Measurements from ENCODE around the gene TUBB2B. TPM values are rescaled to one million over a fixed set of nuclear protein-coding genes. Genes with fewer than 3 reads are reported as not detected.

Gene TUBB2B
- total RNA-seq, 2 donors from 2014 or later = 2.2 to 2.4 TPM

GRCh38 chr6:3214898-3215297 is 12.6 kb downstream of the TUBB2B start:
- no peak for DNase-seq (ENCODE audit: low spot score)
- no peak for TF ChIP-seq CTCF (IDR thresholded peaks at IDR 0.05)
- no peaks in the 10 kb centered on the region for H3K36me3 ChIP-seq
- no peak overlapping the region for H3K4me3 ChIP-seq
- no peaks in the 10 kb centered on the region for H3K4me1 ChIP-seq
- no peaks in the 10 kb centered on the region for H3K27me3 ChIP-seq
- no peaks in the 10 kb centered on the region for H3K9me3 ChIP-seq
- H3K27ac ChIP-seq = no peak overlapping the region

GRCh38 chr6:3213334-3213695 is 14.1 kb downstream of the TUBB2B start:
- H3K4me1 ChIP-seq = peaks cover 0 to 5% of the 10 kb centered on the region in 2 donors

GRCh38 chr6:3212261-3212660 is 15.2 kb downstream of the TUBB2B start:
- DNase-seq (ENCODE audit: low spot score) = no peak
- Histone ChIP-seq H3K4me3 (no peak overlapping the region), H3K9me3 (no peaks in the 10 kb centered on the region), H3K4me1 (peaks cover 0 to 5% of the 10 kb centered on the region in 2 donors), H3K27me3 (no peaks in the 10 kb centered on the region), H3K27ac (no peak overlapping the region), H3K36me3 (no peaks in the 10 kb centered on the region)
- TF ChIP-seq CTCF (IDR thresholded peaks at IDR 0.05) = no peak

More at GRCh38 chr6:3213334-3213695, 14.1 kb downstream of the TUBB2B start:
- H3K36me3 ChIP-seq = no peaks in the 10 kb centered on the region
- no peak overlapping the region for H3K27ac ChIP-seq
- no peak for TF ChIP-seq CTCF (IDR thresholded peaks at IDR 0.05)
- no peak for DNase-seq (ENCODE audit: low spot score)
- no peaks in the 10 kb centered on the region for H3K27me3 ChIP-seq
- H3K9me3 ChIP-seq = no peaks in the 10 kb centered on the region
- no peak overlapping the region for H3K4me3 ChIP-seq

GRCh38 chr6:3211681-3212080 is 15.8 kb downstream of the TUBB2B start:
- Histone ChIP-seq H3K4me3 (no peak overlapping the region), H3K9me3 (no peaks in the 10 kb centered on the region), H3K4me1 (peaks cover 0 to 5% of the 10 kb centered on the region in 2 donors), H3K27me3 (no peaks in the 10 kb centered on the region), H3K36me3 (no peaks in the 10 kb centered on the region), H3K27ac (no peak overlapping the region)
- DNase-seq (ENCODE audit: low spot score) = no peak
- no peak for TF ChIP-seq CTCF (IDR thresholded peaks at IDR 0.05)

- H3K27ac ChIP-seq = no peak overlapping the region
- TF ChIP-seq CTCF (IDR thresholded peaks at IDR 0.05) = no peak
- H3K27me3 ChIP-seq = no peaks in the 10 kb centered on the region
- no peaks in the 10 kb centered on the region for H3K36me3 ChIP-seq
- no peak overlapping the region for H3K4me3 ChIP-seq
- no peaks in the 10 kb centered on the region for H3K9me3 ChIP-seq
- peak; percentile 50 for DNase-seq (ENCODE audit: low spot score)
- peaks cover 0 to 5% of the 10 kb centered on the region in 2 donors for H3K4me1 ChIP-seq
These were observed 17.3 kb downstream of the TUBB2B start for GRCh38 chr6:3210024-3210610.
